ENCODE data around the gene TIAM1. TPM values are rescaled to one million over a fixed set of nuclear protein-coding genes. Genes with fewer than 3 reads are reported as not detected.
A peak's percentile ranks its signal among the peaks of the same experiment; 100 is the strongest.

The TIAM1 gene
- total and polyA plus RNA-seq, 2 experiments from 2014 or later, result 3.2 to 7.6 TPM

DNA sequence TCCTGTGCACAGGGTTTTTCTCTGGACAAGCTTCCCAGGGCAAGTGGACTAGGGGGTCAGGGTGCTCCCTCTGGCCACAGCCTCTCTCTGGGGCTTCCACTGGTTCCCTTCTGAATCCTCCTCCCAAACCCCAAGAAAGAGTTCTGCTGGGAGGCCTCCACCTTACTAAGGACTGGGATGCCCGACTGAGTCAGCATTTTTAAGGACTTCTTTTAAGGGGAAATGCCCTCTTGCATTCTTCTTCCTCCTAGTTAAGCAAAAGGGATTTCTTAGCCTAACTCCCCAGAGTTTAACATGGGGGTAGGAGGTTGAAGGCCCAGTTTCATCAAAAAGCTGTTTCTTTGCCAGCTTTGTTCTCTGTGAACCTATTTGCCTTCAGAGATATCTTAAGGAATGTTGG is 206.1 kb downstream of the TIAM1 start:
- Histone ChIP-seq H3K4me2 (ENCODE audit: unreplicated experiment) (no peak overlapping the region), H3K9me3 (ENCODE audit: low read depth) (no peaks in the 10 kb centered on the region), H3K4me1 (ENCODE audit: insufficient read depth) (peaks cover 3% of the 10 kb centered on the region; the same call in 1 of the 2 replicates), H4K20me1 (ENCODE audit: insufficient read depth) (no peaks in the 10 kb centered on the region), H3F3A (ENCODE audit: insufficient read depth) (0 out of 2 replicates have a peak, but pooled peaks cover 5% of the 10 kb centered on the region), H3K27me3 (replicated peaks; ENCODE audit: insufficient read depth) (no peaks in the 10 kb centered on the region), H3K4me3 (no peak overlapping the region), H2AFZ (no peak overlapping the region), H3K27ac (no peak overlapping the region), H3K36me3 (ENCODE audit: low read depth) (no peaks in the 10 kb centered on the region), H3K9ac (no peak overlapping the region), H3K9me2 (ENCODE audit: insufficient read depth) (no peaks in the 10 kb centered on the region), H3K79me2 (ENCODE audit: insufficient read depth) (no peaks in the 10 kb centered on the region)
- no peak for DNase-seq
- TF ChIP-seq EZH2 (IDR thresholded peaks at IDR 0.05; ENCODE audit: insufficient read depth, poor library complexity, severe bottlenecking) (no peak), EZH2phosphoT487 (IDR thresholded peaks at IDR 0.05; ENCODE audit: insufficient read depth, low read depth) (no peak)
- WGBS, 2 experiments (ENCODE audit: low coverage in 1 of 2, low lambda C conversion rate in 2 of 2, missing lambda C conversion rate in 2 of 2), result 92 to 95% methylated on average over 1 of the region's 1 CpG
- in situ Hi-C loops (cut with MboI), result no loop called here

DNA sequence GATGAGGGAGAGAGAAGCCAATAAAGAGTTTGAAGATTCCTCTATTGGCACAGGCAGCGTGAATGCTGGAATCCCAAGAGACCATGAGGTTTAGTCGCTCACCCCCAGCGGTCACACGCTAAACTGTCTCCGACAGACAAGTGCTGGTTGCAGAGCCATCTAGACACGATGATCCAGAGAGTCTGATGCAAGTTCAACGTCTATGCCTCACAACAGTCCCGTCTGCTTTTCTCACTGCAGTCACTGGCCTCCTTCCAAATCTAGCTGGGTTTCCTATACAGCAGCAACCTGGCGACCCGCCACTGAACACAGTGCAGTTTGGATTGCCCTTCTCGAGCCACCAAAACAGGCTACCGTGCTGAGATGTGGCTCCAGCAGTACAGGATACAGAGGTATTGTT is 207.2 kb downstream of the TIAM1 start:
- Histone ChIP-seq H3K36me3 (ENCODE audit: low read depth) (no peaks in the 10 kb centered on the region), H3K4me2 (ENCODE audit: unreplicated experiment) (peak overlapping the region; percentile 16), H3K9me2 (ENCODE audit: insufficient read depth) (no peaks in the 10 kb centered on the region), H3K9me3 (ENCODE audit: low read depth) (no peaks in the 10 kb centered on the region), H3K9ac (no peak overlapping the region), H4K20me1 (ENCODE audit: insufficient read depth) (no peaks in the 10 kb centered on the region), H3K27me3 (replicated peaks; ENCODE audit: insufficient read depth) (no peaks in the 10 kb centered on the region), H3K79me2 (ENCODE audit: insufficient read depth) (no peaks in the 10 kb centered on the region), H3K27ac (no peak overlapping the region), H3F3A (ENCODE audit: insufficient read depth) (0 out of 2 replicates have a peak, but pooled peaks cover 5% of the 10 kb centered on the region), H2AFZ (peak overlapping the region; percentile 54; the same call in 1 of the 2 replicates), H3K4me3 (no peak overlapping the region), H3K4me1 (ENCODE audit: insufficient read depth) (peaks cover 3% of the 10 kb centered on the region; the same call in 1 of the 2 replicates)
- no peak for TF ChIP-seq EZH2phosphoT487 (IDR thresholded peaks at IDR 0.05; ENCODE audit: insufficient read depth, low read depth)
- no peak for TF ChIP-seq EZH2 (IDR thresholded peaks at IDR 0.05; ENCODE audit: insufficient read depth, poor library complexity, severe bottlenecking)
- DNase-seq, result peak; percentile 72
- in situ Hi-C loops (cut with MboI), result no loop called here
- 42 to 46% methylated on average over 12 of the region's 12 CpGs for WGBS, 2 experiments (ENCODE audit: low coverage in 1 of 2, low lambda C conversion rate in 2 of 2, missing lambda C conversion rate in 2 of 2)

DNA sequence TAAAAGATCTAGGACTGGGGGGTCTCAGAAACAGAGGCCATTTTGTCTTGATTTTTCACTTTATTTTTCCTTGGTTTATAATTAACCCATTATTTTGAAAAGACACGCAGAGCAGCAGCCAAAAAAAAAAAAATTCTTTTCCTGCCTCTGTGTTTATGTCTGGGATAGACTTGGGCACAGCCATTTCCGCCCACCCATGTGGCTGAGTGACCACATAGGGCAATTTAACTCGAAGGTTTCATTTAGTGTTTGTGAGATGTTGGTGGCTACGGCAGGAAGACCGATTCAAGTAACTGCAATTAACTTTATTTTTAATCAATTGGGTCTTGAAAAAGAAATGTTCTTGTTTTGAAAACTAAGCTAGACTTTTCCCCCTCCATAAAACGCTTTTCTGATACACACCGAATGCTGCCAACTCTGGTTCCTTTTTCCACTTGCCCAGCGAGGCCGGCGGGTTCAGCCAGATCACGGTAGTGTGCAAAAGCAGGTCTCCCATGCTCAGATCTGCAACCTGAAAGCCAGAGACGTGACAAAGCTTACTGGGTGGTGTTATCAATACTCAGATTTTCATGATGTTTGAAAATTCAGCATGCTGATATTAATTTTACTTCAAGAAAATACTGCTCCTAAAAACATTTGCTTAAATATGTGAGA is 208.4 kb downstream of the TIAM1 start:
- H3K4me1 ChIP-seq (ENCODE audit: insufficient read depth), result peaks cover 3% of the 10 kb centered on the region; the same call in 1 of the 2 replicates

DNA sequence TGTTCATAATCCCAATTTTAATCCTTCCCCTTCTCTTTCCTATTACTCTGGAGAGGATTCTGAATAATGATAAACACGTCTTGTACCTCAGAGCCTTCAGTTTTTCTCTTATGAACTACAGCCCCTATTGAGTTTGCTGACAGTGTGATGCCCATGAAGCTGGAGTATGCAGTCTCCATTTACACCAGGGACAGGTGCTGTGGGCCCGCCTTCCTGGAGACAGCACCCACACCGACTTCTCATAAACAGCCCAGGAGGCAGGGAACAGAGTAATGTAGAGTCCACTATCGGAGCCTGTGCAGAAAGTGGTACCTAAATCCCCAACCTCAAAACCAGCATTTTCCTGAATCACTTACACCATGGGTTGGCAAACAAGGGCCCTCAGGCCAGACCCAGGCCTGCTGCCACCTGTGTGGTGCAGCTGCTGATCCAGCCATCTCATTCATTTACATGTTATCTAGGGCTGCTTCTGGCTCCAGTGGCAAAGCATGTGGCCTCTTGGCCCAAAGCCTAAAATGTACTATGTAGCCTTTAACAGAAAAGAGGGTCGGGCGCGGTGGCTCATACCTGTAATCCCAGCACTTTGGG is 210.7 kb downstream of the TIAM1 start:
- 94 to 97% methylated on average over 6 to 7 of the region's 7 CpGs for WGBS, 2 experiments (ENCODE audit: low coverage in 1 of 2, low lambda C conversion rate in 2 of 2, missing lambda C conversion rate in 2 of 2)
- in situ Hi-C loops (cut with MboI), result no loop called here

More for the DNA sequence above, 208.4 kb downstream of the TIAM1 start:
- Histone ChIP-seq H3K4me3 (no peak overlapping the region), H3F3A (ENCODE audit: insufficient read depth) (0 out of 2 replicates have a peak, but pooled peaks cover 5% of the 10 kb centered on the region), H3K27me3 (replicated peaks; ENCODE audit: insufficient read depth) (no peaks in the 10 kb centered on the region), H3K79me2 (ENCODE audit: insufficient read depth) (no peaks in the 10 kb centered on the region), H3K9ac (no peak overlapping the region), H3K4me2 (ENCODE audit: unreplicated experiment) (no peak overlapping the region), H3K27ac (no peak overlapping the region), H4K20me1 (ENCODE audit: insufficient read depth) (no peaks in the 10 kb centered on the region), H2AFZ (no peak overlapping the region), H3K9me3 (ENCODE audit: low read depth) (no peaks in the 10 kb centered on the region), H3K9me2 (ENCODE audit: insufficient read depth) (no peaks in the 10 kb centered on the region), H3K36me3 (ENCODE audit: low read depth) (no peaks in the 10 kb centered on the region)
- in situ Hi-C loops (cut with MboI), result no loop called here
- WGBS, 2 experiments (ENCODE audit: low coverage in 1 of 2, low lambda C conversion rate in 2 of 2, missing lambda C conversion rate in 2 of 2), result 89% methylated on average over 12 of the region's 12 CpGs
- DNase-seq, result no peak
- TF ChIP-seq EZH2phosphoT487 (IDR thresholded peaks at IDR 0.05; ENCODE audit: insufficient read depth, low read depth), result no peak
- no peak for TF ChIP-seq EZH2 (IDR thresholded peaks at IDR 0.05; ENCODE audit: insufficient read depth, poor library complexity, severe bottlenecking)

More for the DNA sequence above, 210.7 kb downstream of the TIAM1 start:
- Histone ChIP-seq H3K27me3 (replicated peaks; ENCODE audit: insufficient read depth) (no peaks in the 10 kb centered on the region), H2AFZ (no peak overlapping the region), H3K9me2 (ENCODE audit: insufficient read depth) (no peaks in the 10 kb centered on the region), H3K9me3 (ENCODE audit: low read depth) (no peaks in the 10 kb centered on the region), H3K4me3 (no peak overlapping the region), H3F3A (ENCODE audit: insufficient read depth) (no peaks in the 10 kb centered on the region), H4K20me1 (ENCODE audit: insufficient read depth) (no peaks in the 10 kb centered on the region), H3K27ac (no peak overlapping the region), H3K36me3 (ENCODE audit: low read depth) (no peaks in the 10 kb centered on the region), H3K79me2 (ENCODE audit: insufficient read depth) (no peaks in the 10 kb centered on the region), H3K4me2 (ENCODE audit: unreplicated experiment) (no peak overlapping the region), H3K4me1 (ENCODE audit: insufficient read depth) (peaks cover 3% of the 10 kb centered on the region; the same call in 1 of the 2 replicates), H3K9ac (no peak overlapping the region)
- DNase-seq, result no peak
- no peak for TF ChIP-seq EZH2phosphoT487 (IDR thresholded peaks at IDR 0.05; ENCODE audit: insufficient read depth, low read depth)
- TF ChIP-seq EZH2 (IDR thresholded peaks at IDR 0.05; ENCODE audit: insufficient read depth, poor library complexity, severe bottlenecking), result no peak

Measured in GM23248 (cell line).